ENCODE data around the gene ADCY2.

ADCY2 gene

GRCh38 chr5:7868427-7868772, 472.5 kb downstream of the ADCY2 start:
- peak overlapping the region; percentile 94 for H3K4me3 ChIP-seq (ENCODE audit: low read depth, low read length)
- TF ChIP-seq CTCF (IDR thresholded peaks at IDR 0.05; ENCODE audit: low read depth, low read length) = no peak

- H3K4me3 ChIP-seq (ENCODE audit: low read depth, low read length) = peak within 1 kb of the TSS; percentile 94
- no peak for TF ChIP-seq CTCF (IDR thresholded peaks at IDR 0.05; ENCODE audit: low read depth, low read length)
Observed at GRCh38 chr5:7868773-7869473, 473.0 kb downstream of the ADCY2 start, which contains the start of the genes FASTKD3 and MTRR. TSS of gene FASTKD3 (minus strand) at chr5:7869031. CDS start at chr5:7868083, 948 bp downstream. TSS of gene MTRR (plus strand) at chr5:7869148. CDS start at chr5:7870795, 1,647 bp downstream.

GRCh38 chr5:7869474-7870136, 473.7 kb downstream of the ADCY2 start:
- H3K4me3 ChIP-seq (ENCODE audit: low read depth, low read length) = peak overlapping the region; percentile 94
- TF ChIP-seq CTCF (IDR thresholded peaks at IDR 0.05; ENCODE audit: low read depth, low read length) = no peak

- no peak overlapping the region for H3K4me3 ChIP-seq (ENCODE audit: low read depth, low read length)
- no peak for TF ChIP-seq CTCF (IDR thresholded peaks at IDR 0.05; ENCODE audit: low read depth, low read length)
Observed at GRCh38 chr5:7871653-7872052, 475.7 kb downstream of the ADCY2 start.

GRCh38 chr5:7872517-7873130, 476.7 kb downstream of the ADCY2 start:
- no peak overlapping the region for H3K4me3 ChIP-seq (ENCODE audit: low read depth, low read length)
- TF ChIP-seq CTCF (IDR thresholded peaks at IDR 0.05; ENCODE audit: low read depth, low read length) = no peak

- no peak overlapping the region for H3K4me3 ChIP-seq (ENCODE audit: low read depth, low read length)
- TF ChIP-seq CTCF (IDR thresholded peaks at IDR 0.05; ENCODE audit: low read depth, low read length) = no peak
Observed at GRCh38 chr5:7873216-7873615, 477.3 kb downstream of the ADCY2 start.

GRCh38 chr5:7874639-7875038, 478.7 kb downstream of the ADCY2 start:
- no peak for TF ChIP-seq CTCF (IDR thresholded peaks at IDR 0.05; ENCODE audit: low read depth, low read length)
- no peak overlapping the region for H3K4me3 ChIP-seq (ENCODE audit: low read depth, low read length)
